Esophagus squamous epithelium (tissue), 5 donors: ENCODE results near the gene DIPK1B. TPM values are rescaled to one million over a fixed set of nuclear protein-coding genes. Genes with fewer than 3 reads are reported as not detected.

Source experiments
- DNase-seq: peaks from one replicate; lab custom pipeline; 2025; lab: John Stamatoyannopoulos, UW
- H3K27ac ChIP-seq, 4 donors: fragments of 200-600 bp; sonication (generic); one replicate each; pipeline ENCODE4 v1.5.1; 2016 to 2019; ENCODE audit warnings: mild to moderate bottlenecking in 1 of 4
- H3K27me3 ChIP-seq, 4 donors: fragments of 200-600 bp; sonication (generic); 1 replicate in 3 of 4; 2 replicates in 1 of 4; pipeline versions ENCODE4 v1.5.1 to v1.6.0; 2017 to 2021; ENCODE audit warnings: antibody characterized with exemption in 1 of 4
- H3K36me3 ChIP-seq, 3 donors: fragments of 200-600 bp; sonication (generic); one replicate each; pipeline ENCODE4 v1.5.1; 2016 to 2019
- H3K4me1 ChIP-seq, 3 donors: fragments of 200-600 bp; sonication (generic); one replicate each; pipeline ENCODE4 v1.5.1; 2017 to 2019
- H3K4me3 ChIP-seq, 4 donors: fragments of 200-600 bp; sonication (generic); 1 replicate in 3 of 4; 2 replicates in 1 of 4; pipeline ENCODE4 v1.5.1; 2016 to 2019; ENCODE audit warnings: mild to moderate bottlenecking in 2 of 4, moderate library complexity in 1 of 4
- H3K9me3 ChIP-seq, 3 donors: fragments of 200-600 bp; sonication (generic); one replicate each; pipeline ENCODE4 v1.5.1; 2016 to 2019
- POLR2A ChIP-seq, 4 donors: fragments of 450-650 bp; IDR thresholded peaks; one replicate each; pipeline ENCODE4 v1.6.1; 2017; ENCODE audit warnings: antibody characterized with exemption in 4 of 4, mild to moderate bottlenecking in 4 of 4, moderate library complexity in 3 of 4
- WGBS, 2 donors: methylation state at CpG; one replicate each; pipeline ENCODE4 v1.1.5; 2018; 5-methylcytosine and 5-hydroxymethylcytosine counted together
- intact Hi-C: fragments of 100-400 bp; cut with DNase I; formaldehyde crosslinking; loops from one replicate; pipeline ENCODE4 v1.15.0; 2022
- total RNA-seq, 4 donors: library from RNA; depleted of rRNA; stranded (reverse); fragments of >200 nt; gene quantifications; one replicate each; pipeline ENCODE4 v1.1.0, GENCODE V29; 2016
- TF ChIP-seq, protein P1 (sequence below), 6 experiments: fragments of 450-650 bp in 4 of 6; fragments of 200-600 bp in 2 of 6; sonication (generic) in 2 of 6; IDR thresholded peaks; one replicate each; pipeline ENCODE4 v1.5.1; 2016 to 2019; ENCODE audit warnings: antibody characterized with exemption in 6 of 6, mild to moderate bottlenecking in 4 of 6, moderate library complexity in 4 of 6
- donor health status: DM: yes; HTN: yes; CAD: no.

DIPK1B gene
- total RNA-seq, 4 donors from 2014 or later: 0.48 to 6.3 (median 1.1) TPM

DNA sequence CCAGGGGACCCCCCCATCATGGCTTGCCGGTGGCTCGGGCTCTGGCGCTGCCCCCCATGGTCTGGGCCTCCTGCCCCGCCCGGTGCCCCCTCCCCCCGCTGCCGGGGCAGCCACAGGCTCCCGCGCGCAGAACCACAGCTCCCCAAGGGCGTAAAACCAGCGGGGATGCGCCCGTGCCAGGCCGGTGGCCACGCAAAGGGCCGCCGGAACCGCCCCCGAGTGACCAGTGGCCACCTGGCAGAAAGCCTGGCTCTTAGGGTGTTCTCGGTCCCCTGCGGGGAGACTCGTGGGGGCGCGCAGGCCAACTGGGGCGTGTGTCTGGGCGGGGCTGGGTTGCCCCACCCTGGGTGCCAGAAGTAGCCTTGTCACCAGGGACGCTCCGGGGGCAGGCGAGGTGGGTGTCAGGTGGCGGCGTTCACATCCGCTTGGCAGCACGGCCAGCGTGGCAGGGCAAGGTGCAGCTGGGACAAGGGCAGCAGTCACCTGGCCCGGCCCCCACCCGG is 24.6 kb upstream of the DIPK1B start:
- no peaks in the 10 kb centered on the region for H3K27me3 ChIP-seq
- no peak for DNase-seq
- H3K4me1 ChIP-seq: peaks cover 21 to 83% (median 40%) of the 10 kb centered on the region in 3 donors
- H3K4me3 ChIP-seq: peak overlapping the region; percentile 63 to 96 (median 84)
- no peaks in the 10 kb centered on the region for H3K9me3 ChIP-seq
- intact Hi-C loops: no loop called here
- peaks cover 0 to 22% (median 0%) of the 10 kb centered on the region in 3 donors for H3K36me3 ChIP-seq
- H3K27ac ChIP-seq: peak overlapping the region; percentile 83 to 97 (median 92)
- no peak for TF ChIP-seq POLR2A (IDR thresholded peaks at IDR 0.05)
- TF ChIP-seq, protein P1, sequence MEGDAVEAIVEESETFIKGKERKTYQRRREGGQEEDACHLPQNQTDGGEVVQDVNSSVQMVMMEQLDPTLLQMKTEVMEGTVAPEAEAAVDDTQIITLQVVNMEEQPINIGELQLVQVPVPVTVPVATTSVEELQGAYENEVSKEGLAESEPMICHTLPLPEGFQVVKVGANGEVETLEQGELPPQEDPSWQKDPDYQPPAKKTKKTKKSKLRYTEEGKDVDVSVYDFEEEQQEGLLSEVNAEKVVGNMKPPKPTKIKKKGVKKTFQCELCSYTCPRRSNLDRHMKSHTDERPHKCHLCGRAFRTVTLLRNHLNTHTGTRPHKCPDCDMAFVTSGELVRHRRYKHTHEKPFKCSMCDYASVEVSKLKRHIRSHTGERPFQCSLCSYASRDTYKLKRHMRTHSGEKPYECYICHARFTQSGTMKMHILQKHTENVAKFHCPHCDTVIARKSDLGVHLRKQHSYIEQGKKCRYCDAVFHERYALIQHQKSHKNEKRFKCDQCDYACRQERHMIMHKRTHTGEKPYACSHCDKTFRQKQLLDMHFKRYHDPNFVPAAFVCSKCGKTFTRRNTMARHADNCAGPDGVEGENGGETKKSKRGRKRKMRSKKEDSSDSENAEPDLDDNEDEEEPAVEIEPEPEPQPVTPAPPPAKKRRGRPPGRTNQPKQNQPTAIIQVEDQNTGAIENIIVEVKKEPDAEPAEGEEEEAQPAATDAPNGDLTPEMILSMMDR (IDR thresholded peaks at IDR 0.05): no peak
- WGBS, 2 donors: 50% methylated on average over 2 of the region's 37 CpGs; no CpG with 5 or more reads in 1 of the 2 donors

DNA sequence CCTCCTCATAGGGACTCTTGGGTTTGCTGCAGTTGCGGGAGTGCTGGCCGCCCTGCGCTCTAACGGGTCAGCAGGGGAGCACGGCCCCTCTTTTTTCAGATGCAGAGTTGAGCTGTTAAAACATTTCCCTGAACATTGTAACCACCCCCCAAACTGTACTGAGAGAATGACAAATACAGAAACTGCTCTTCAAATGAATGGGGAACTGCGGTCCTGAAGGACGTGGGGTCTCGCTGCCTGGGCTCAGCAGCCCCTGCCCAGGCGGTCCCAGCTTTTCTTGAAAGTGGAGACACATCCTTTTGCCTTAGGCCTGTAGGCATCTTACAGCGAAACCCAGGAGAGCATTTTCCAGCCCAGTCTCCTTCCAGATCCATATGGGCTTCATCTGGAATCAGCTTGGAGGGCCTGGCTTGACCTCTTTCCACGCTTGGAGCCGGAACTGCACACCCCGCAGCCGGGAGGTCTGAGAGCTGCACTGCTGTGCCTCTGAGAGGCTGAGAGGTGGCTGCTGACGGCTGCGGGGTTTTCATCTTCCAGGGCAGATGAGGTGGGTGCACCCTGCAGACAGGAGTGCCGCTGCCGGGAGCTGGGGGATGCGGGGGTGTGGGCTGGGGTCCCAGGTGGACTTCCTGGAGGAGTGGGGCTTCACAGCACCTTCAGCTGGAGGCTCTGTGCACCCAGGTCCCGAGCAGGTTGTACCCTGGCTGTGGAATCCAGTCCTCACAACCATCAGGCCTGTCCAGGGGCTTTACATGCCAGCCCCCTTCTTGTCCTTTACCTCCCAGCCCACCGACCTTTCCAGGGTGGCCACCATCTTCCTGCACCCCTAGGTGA is 23.9 kb upstream of the DIPK1B start:
- Histone ChIP-seq H3K4me1 (peaks cover 27 to 86% (median 47%) of the 10 kb centered on the region in 3 donors), H3K36me3 (peaks cover 0 to 14% (median 0%) of the 10 kb centered on the region in 3 donors), H3K9me3 (no peaks in the 10 kb centered on the region), H3K4me3 (peak overlapping the region in 1 of 4 donors; percentile 96), H3K27me3 (no peaks in the 10 kb centered on the region), H3K27ac (peak overlapping the region; percentile 83 to 97 (median 92))
- DNase-seq: no peak
- no peak for TF ChIP-seq POLR2A (IDR thresholded peaks at IDR 0.05)
- TF ChIP-seq, protein P1 (IDR thresholded peaks at IDR 0.05): no peak
- 41 to 63% methylated on average over 6 of the region's 21 CpGs for WGBS, 2 donors
- intact Hi-C loops: no loop called here

DNA sequence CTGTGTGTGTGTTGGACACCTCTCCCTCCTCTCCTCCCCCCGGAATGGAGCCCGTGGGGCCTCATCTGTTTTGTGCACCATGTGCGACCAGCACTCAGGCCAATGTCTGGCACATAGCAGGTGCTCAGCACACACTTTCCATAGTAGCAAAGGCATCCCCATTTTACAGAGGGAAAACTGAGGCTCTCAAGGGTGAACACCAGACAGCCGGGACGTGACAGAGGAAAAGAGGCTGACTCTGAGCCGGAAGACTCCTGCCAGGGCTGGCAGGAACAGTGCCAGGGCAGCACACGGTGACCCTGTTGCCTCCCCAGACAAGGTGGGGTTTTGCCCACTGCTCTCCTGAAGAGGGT is 23.3 kb upstream of the DIPK1B start:
- no peaks in the 10 kb centered on the region for H3K9me3 ChIP-seq
- H3K4me1 ChIP-seq: peaks cover 33 to 90% (median 53%) of the 10 kb centered on the region in 3 donors
- intact Hi-C loops: no loop called here
- TF ChIP-seq, protein P1 (IDR thresholded peaks at IDR 0.05): no peak
- TF ChIP-seq POLR2A (IDR thresholded peaks at IDR 0.05): no peak
- WGBS, 2 donors: 59% methylated on average over 3 of the region's 7 CpGs; no CpG with 5 or more reads in 1 of the 2 donors
- H3K27ac ChIP-seq: peak overlapping the region in 3 of 4 donors; percentile 80 to 97 (median 94)
- peaks cover 0 to 9% (median 0%) of the 10 kb centered on the region in 3 donors for H3K36me3 ChIP-seq
- H3K4me3 ChIP-seq: no peak overlapping the region
- no peaks in the 10 kb centered on the region for H3K27me3 ChIP-seq
- DNase-seq: no peak

DNA sequence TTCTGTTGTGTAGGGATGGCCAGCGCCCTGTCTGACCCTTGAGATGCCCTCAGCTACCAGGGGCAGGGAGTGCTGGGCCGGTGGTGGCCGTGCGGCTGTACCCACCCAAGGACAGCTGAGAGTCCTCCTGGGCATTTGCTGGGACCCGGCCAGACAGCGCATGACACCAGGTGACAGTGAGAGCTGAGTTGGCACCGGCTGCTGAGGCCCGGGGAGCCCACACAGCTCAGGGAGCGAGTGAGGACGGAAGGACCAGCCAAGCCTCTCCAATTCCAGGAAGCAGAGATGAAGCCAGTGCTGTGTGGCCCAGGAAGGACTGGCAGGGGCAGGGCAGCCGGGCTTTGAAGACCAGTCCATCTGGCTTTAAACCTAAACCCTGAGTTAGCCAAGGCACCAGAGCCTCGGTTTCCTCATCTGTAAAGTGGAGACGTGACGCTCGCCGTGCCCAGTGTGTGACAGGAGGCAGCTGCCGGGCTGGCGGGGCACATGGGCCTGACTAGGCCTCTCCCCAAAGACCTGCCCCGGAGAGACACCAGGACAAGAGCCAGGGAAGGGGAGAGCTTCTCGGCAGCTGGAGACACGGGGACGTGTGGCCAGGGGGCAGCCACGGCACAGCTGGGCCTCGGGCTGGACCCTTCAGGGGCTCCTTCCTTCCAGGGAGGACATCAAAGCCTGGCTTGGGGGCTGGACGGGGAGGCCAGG is 22.1 kb upstream of the DIPK1B start:
- no peak for DNase-seq
- Histone ChIP-seq H3K9me3 (no peaks in the 10 kb centered on the region), H3K4me1 (peaks cover 36 to 90% (median 58%) of the 10 kb centered on the region in 3 donors), H3K27me3 (no peaks in the 10 kb centered on the region), H3K27ac (peak overlapping the region; percentile 56 to 97 (median 72)), H3K4me3 (no peak overlapping the region), H3K36me3 (peaks cover 0 to 2% (median 0%) of the 10 kb centered on the region in 3 donors)
- no peak for TF ChIP-seq POLR2A (IDR thresholded peaks at IDR 0.05)
- TF ChIP-seq, protein P1 (IDR thresholded peaks at IDR 0.05): no peak
- 93% methylated on average over 3 of the region's 25 CpGs for WGBS, 2 donors
- intact Hi-C loops: no loop called here
